Suprapubic skin (tissue), 4 donors: ENCODE measurements around the gene TIAL1. TPM values are rescaled to one million over a fixed set of nuclear protein-coding genes. Genes with fewer than 3 reads are reported as not detected.

ENCODE experiments used
- DNase-seq, 2 donors: peaks; one replicate each; pipeline ENCODE4 v3.0.0-alpha.2; 2019; ENCODE audit warnings: low spot score in 2 of 2
- H3K27ac ChIP-seq: fragments of 200-600 bp; sonication (generic); one replicate; pipeline ENCODE4 v1.5.1; 2019
- H3K27me3 ChIP-seq: fragments of 200-600 bp; sonication (generic); one replicate; pipeline ENCODE4 v1.5.1; 2019
- H3K36me3 ChIP-seq: fragments of 200-600 bp; sonication (generic); one replicate; pipeline ENCODE4 v1.5.1; 2019
- H3K4me1 ChIP-seq: fragments of 200-600 bp; sonication (generic); one replicate; pipeline ENCODE4 v1.5.1; 2019
- H3K4me3 ChIP-seq: fragments of 200-600 bp; sonication (generic); one replicate; pipeline ENCODE4 v1.5.1; 2019; ENCODE audit warnings: mild to moderate bottlenecking
- H3K9me3 ChIP-seq: fragments of 200-600 bp; sonication (generic); one replicate; pipeline ENCODE4 v1.5.1; 2019
- EP300 ChIP-seq: sonication (generic); formaldehyde crosslinking; IDR thresholded peaks from one replicate; pipeline ENCODE4 v1.6.1; 2017; ENCODE audit warnings: antibody characterized with exemption
- POLR2A ChIP-seq, 2 donors: fragments of 450-650 bp; IDR thresholded peaks; one replicate each; pipeline ENCODE4 v1.6.1; 2017; ENCODE audit warnings: antibody characterized with exemption in 2 of 2, mild to moderate bottlenecking in 2 of 2, moderate library complexity in 2 of 2
- POLR2AphosphoS5 ChIP-seq, 3 donors: sonication (generic); formaldehyde crosslinking; IDR thresholded peaks; one replicate each; pipeline ENCODE4 v1.6.1; 2017; ENCODE audit warnings: antibody characterized with exemption in 3 of 3
- WGBS: methylation state at CpG from one replicate; pipeline ENCODE4 v1.1.5; 2018; 5-methylcytosine and 5-hydroxymethylcytosine counted together
- total RNA-seq, 4 donors: library from RNA; depleted of rRNA; stranded (reverse); fragments of >200 nt; gene quantifications; one replicate each; pipeline ENCODE4 v1.1.0, GENCODE V29; 2016
- TF ChIP-seq, protein P1 (sequence below), 2 donors: fragments of 200-600 bp in 1 of 2; fragments of 450-650 bp in 1 of 2; sonication (generic) in 1 of 2; IDR thresholded peaks; one replicate each; pipeline ENCODE4 v1.5.1; 2016 to 2019; ENCODE audit warnings: antibody characterized with exemption in 2 of 2, mild to moderate bottlenecking in 1 of 2, moderate library complexity in 1 of 2

The TIAL1 gene
- total RNA-seq, 4 donors from 2014 or later: 52.8 to 176 (median 62.2) TPM

DNA sequence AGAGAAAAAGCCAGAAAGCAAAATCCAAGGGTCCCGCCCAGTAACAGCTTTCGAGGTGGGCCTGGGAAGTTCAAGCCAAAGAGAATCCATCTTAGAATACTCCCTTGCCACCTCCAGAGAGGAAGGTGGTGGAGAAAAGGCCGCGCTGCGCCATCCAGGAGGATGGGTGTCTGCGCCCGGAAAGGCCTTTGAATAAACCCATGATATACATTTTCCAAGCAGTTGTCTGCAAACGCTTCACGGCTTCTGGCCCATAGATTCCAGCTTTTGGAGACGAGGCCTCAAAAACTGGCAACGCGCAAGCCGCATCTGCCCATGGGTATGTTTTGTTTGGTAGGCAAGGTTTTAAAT lies 72.1 kb downstream of the TIAL1 start:
- peaks cover 10% of the 10 kb centered on the region for H3K36me3 ChIP-seq
- no peak overlapping the region for H3K4me3 ChIP-seq
- H3K4me1 ChIP-seq: peaks cover 2% of the 10 kb centered on the region
- H3K27ac ChIP-seq: no peak overlapping the region
- 88% methylated on average over 13 of the region's 13 CpGs for WGBS
- TF ChIP-seq POLR2A (IDR thresholded peaks at IDR 0.05): no peak
- no peak for TF ChIP-seq POLR2AphosphoS5 (IDR thresholded peaks at IDR 0.05)
- TF ChIP-seq EP300: no peak
- TF ChIP-seq, protein P1, sequence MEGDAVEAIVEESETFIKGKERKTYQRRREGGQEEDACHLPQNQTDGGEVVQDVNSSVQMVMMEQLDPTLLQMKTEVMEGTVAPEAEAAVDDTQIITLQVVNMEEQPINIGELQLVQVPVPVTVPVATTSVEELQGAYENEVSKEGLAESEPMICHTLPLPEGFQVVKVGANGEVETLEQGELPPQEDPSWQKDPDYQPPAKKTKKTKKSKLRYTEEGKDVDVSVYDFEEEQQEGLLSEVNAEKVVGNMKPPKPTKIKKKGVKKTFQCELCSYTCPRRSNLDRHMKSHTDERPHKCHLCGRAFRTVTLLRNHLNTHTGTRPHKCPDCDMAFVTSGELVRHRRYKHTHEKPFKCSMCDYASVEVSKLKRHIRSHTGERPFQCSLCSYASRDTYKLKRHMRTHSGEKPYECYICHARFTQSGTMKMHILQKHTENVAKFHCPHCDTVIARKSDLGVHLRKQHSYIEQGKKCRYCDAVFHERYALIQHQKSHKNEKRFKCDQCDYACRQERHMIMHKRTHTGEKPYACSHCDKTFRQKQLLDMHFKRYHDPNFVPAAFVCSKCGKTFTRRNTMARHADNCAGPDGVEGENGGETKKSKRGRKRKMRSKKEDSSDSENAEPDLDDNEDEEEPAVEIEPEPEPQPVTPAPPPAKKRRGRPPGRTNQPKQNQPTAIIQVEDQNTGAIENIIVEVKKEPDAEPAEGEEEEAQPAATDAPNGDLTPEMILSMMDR (IDR thresholded peaks at IDR 0.05): no peak
- DNase-seq: no peak
- no peaks in the 10 kb centered on the region for H3K27me3 ChIP-seq
- no peaks in the 10 kb centered on the region for H3K9me3 ChIP-seq

DNA sequence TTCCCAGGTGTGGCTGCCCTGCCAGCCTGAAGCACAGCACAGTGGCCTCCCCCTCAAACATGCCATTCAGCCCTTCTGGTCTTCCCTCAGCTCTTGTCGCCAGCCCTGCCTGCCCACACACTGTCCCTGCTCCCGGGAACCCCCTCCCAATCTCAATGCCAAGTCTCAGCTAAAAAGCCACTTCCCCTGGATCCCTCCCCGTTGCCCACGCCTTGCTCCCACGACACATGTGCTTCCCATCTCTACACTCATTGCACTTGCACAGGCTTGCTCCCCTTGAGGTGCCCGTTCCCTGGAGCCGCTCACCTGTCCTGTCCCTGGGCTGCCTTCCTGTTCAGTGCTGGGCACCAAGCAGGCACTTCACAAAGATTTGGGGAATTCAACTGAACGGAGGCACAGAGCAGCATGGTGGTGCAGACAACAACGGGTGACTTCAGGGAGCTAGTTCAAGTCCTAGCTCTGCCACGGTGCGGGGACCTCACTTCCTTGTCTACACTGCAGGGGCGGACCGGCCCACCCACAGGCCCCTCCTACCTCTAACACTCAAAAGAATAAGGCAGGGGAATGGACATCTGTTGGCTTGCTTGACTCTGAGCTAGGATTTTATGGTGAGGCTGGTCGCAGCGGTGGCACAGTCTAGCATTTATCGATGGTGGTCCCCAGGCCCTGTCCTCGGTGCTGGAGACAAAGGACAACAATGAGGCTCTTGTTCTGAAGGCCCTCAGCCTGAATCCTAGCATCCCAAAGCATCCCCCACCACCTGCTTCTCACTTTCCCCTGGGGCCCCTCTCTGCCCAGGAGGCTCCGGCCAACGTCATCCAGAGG lies 72.7 kb downstream of the TIAL1 start:
- no peak for DNase-seq
- 87% methylated on average over 19 of the region's 19 CpGs for WGBS
- no peak overlapping the region for H3K27ac ChIP-seq
- H3K27me3 ChIP-seq: no peaks in the 10 kb centered on the region
- H3K9me3 ChIP-seq: no peaks in the 10 kb centered on the region
- H3K36me3 ChIP-seq: peaks cover 10% of the 10 kb centered on the region
- H3K4me3 ChIP-seq: no peak overlapping the region
- TF ChIP-seq POLR2AphosphoS5 (IDR thresholded peaks at IDR 0.05) (no peak), EP300 (no peak), POLR2A (IDR thresholded peaks at IDR 0.05) (no peak)
- TF ChIP-seq, protein P1 (IDR thresholded peaks at IDR 0.05): no peak
- peaks cover 2% of the 10 kb centered on the region for H3K4me1 ChIP-seq

Other genes starting within 250 kb of the TIAL1 start
- 10 to 100 TPM; 15.2 to 27.0 (median 23.0) TPM for gene RGS10, start 54.2 kb downstream of the TIAL1 start, total RNA-seq
- 10 to 100 TPM; 75.0 to 86.4 (median 78.0) TPM for gene BAG3, start 54.4 kb upstream of the TIAL1 start, total RNA-seq
- 10 to 100 TPM; 16.1 to 38.6 (median 19.3) TPM for gene INPP5F, start 129.1 kb upstream of the TIAL1 start, total RNA-seq